ENCODE data around the gene UACA. TPM values are rescaled to one million over a fixed set of nuclear protein-coding genes. Genes with fewer than 3 reads are reported as not detected.
"Not testable (repeated sequence)": the region's sequence is repeated elsewhere in the genome, so short reads cannot be mapped to it uniquely, and the experiment has no call there.

UACA gene
- total RNA-seq, 1 donor from 2014 or later = 18.2 TPM

DNA sequence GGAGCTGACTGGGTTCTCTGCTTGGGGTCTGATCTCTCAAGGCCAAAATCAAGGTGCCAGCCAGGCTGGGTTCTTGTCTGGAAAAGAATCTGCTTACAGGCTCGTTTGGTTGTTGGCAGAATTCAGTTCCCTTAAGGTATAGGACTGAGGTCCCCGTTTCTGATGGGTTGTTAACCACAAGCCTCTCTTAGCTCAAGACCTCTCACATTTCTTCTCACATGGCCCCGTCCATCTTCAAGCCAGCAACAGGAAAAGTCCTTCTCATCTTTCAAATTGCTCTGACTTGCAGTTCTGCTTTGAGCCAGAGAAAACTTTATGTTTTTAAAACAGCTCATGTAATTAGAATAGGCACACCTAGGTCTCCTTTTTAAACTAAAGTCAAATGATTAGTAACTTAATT, 20.4 kb downstream of the UACA start:
- Histone ChIP-seq H3K27me3 (ENCODE audit: control insufficient read depth, insufficient read depth, low read length) (no peaks in the 10 kb centered on the region), H3K4me3 (ENCODE audit: low read depth, low read length) (no peak overlapping the region), H3K36me3 (ENCODE audit: control insufficient read depth, insufficient read depth, low read length) (no peaks in the 10 kb centered on the region)
- TF ChIP-seq CTCF (IDR thresholded peaks at IDR 0.05; ENCODE audit: insufficient read depth, low read length, severe bottlenecking) = no peak
- no peak for DNase-seq (ENCODE audit: low read depth)
- FAIRE-seq = no peak

DNA sequence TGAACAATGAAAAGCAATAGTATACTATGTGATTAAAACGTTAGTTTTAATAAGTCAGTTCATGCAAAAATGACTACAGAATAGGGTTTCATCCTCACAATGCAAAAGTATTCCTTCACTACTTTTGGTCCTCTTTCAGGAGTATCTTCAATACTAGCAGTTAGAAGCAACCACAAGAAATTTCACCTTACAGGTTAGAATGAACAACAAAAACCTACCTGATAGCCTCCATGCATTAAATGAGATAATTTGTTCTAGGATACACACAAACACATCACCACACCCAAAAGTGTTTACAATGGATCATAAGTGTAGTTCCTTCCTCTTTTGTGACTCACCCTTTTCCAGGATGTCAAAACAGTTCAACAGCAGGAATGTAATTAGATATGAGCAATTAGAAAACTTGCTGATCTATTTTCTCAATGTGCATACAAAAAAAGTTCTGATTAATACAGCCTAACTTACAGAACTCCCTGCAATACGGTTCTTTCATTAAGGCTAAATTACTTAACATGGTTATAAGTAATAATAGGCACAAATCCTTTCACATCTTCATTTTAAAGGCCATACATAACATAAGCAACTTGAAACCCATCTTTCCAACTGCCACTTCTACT, 21.6 kb downstream of the UACA start:
- TF ChIP-seq CTCF (IDR thresholded peaks at IDR 0.05; ENCODE audit: insufficient read depth, low read length, severe bottlenecking) = no peak
- Histone ChIP-seq H3K36me3 (ENCODE audit: control insufficient read depth, insufficient read depth, low read length) (no peaks in the 10 kb centered on the region), H3K4me3 (ENCODE audit: low read depth, low read length) (no peak overlapping the region), H3K27me3 (ENCODE audit: control insufficient read depth, insufficient read depth, low read length) (no peaks in the 10 kb centered on the region)
- FAIRE-seq (peak; percentile 85), DNase-seq (ENCODE audit: low read depth) (peak; percentile 92)

DNA sequence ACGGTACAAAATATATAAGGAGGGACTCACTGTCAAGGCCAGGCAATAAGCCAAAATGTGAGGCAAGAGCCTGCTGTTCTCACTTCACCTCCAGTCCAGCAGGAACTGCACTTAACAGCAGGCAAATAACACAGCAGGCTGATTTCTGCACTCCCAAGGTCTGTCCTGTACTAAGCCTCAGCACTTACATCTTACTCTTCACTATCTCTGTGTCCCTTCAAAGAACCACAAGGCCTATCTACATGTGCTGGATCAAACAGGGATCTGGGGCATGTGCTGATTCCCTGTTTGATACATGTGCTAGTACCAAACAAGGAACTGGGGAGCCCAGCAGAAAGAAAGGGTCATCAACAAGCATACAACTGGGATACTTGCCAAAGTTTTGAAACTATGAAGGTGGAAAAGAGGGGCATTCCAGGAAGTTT, 22.2 kb downstream of the UACA start:
- TF ChIP-seq CTCF (IDR thresholded peaks at IDR 0.05; ENCODE audit: insufficient read depth, low read length, severe bottlenecking) = no peak
- no peaks in the 10 kb centered on the region for H3K27me3 ChIP-seq (ENCODE audit: control insufficient read depth, insufficient read depth, low read length)
- DNase-seq (ENCODE audit: low read depth) (peak; percentile 80), FAIRE-seq (no peak)
- H3K4me3 ChIP-seq (ENCODE audit: low read depth, low read length) = no peak overlapping the region
- no peaks in the 10 kb centered on the region for H3K36me3 ChIP-seq (ENCODE audit: control insufficient read depth, insufficient read depth, low read length)

DNA sequence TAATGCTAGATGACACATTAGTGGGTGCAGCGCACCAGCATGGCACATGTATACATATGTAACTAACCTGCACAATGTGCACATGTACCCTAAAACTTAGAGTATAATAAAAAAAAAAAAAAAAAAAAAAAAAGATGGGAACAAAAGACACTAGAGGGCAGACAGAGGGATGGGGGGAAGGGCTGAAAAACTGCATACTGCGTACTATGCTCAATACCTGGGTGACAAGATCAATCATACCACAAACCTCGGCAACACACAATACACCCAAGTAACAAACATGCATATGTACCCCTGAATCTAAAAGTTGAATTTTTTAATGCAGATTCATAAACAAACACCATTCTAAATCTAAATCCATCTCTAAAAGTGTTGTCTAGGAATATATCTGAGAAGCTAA, 28.3 kb downstream of the UACA start:
- not testable (repeated sequence) for H3K36me3 ChIP-seq (ENCODE audit: control insufficient read depth, insufficient read depth, low read length); DNase-seq (ENCODE audit: low read depth); H3K4me3 ChIP-seq (ENCODE audit: low read depth, low read length); H3K27me3 ChIP-seq (ENCODE audit: control insufficient read depth, insufficient read depth, low read length); FAIRE-seq

- TF ChIP-seq CTCF (IDR thresholded peaks at IDR 0.05; ENCODE audit: insufficient read depth, low read length, severe bottlenecking) = no peak
- Histone ChIP-seq H3K36me3 (ENCODE audit: control insufficient read depth, insufficient read depth, low read length) (no peaks in the 10 kb centered on the region), H3K4me3 (ENCODE audit: low read depth, low read length) (no peak overlapping the region), H3K27me3 (ENCODE audit: control insufficient read depth, insufficient read depth, low read length) (no peaks in the 10 kb centered on the region)
- DNase-seq (ENCODE audit: low read depth) (no peak), FAIRE-seq (no peak)
Observed at GRCh38 chr15:70729164-70729563, 34.2 kb downstream of the UACA start.

DNA sequence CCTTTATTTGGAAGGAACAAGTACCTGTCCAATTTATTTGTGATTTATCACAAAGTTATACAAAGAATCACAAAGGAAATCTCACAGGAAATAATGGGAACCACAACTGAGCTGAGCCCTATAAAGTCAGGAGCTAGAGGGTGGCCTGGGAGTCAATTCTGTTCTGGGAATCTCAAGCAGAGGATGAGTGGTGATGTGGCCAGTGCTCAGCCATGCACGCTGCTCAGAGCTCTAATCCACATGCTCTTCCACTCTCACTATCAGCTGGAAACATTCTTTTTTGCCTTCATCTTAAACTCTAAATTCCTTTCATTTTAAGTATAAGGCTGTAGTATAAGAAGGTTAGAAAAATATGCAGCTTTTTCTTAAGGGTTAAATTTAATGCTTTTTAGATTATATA, 36.6 kb downstream of the UACA start:
- no peak for TF ChIP-seq CTCF (IDR thresholded peaks at IDR 0.05; ENCODE audit: insufficient read depth, low read length, severe bottlenecking)
- DNase-seq (ENCODE audit: low read depth) = no peak
- Histone ChIP-seq H3K4me3 (ENCODE audit: low read depth, low read length) (no peak overlapping the region), H3K27me3 (ENCODE audit: control insufficient read depth, insufficient read depth, low read length) (no peaks in the 10 kb centered on the region), H3K36me3 (ENCODE audit: control insufficient read depth, insufficient read depth, low read length) (no peaks in the 10 kb centered on the region)
- FAIRE-seq = no peak

Measured in bronchial epithelial cell (primary cell).